HG03066 (cell line): Measurements from ENCODE around the gene MAP7D1.
"Not testable (repeated sequence)": the region's sequence is repeated elsewhere in the genome, so short reads cannot be mapped to it uniquely, and the experiment has no call there.

Experiments used
- ATAC-seq: cut with Tn5 transposase; IDR thresholded peaks from one replicate; pipeline ENCODE4 v1.9.1; 2021; ENCODE audit warnings: low read depth; ENCODE audit not compliant: unreplicated experiment

Gene MAP7D1

GRCh38 chr1:36198641-36199040 is 42.7 kb downstream of the MAP7D1 start:
- no peak for ATAC-seq

GRCh38 chr1:36199934-36200741 is 44.2 kb downstream of the MAP7D1 start:
- ATAC-seq, result no peak

GRCh38 chr1:36203027-36203553 is 47.1 kb downstream of the MAP7D1 start:
- no peak for ATAC-seq

- ATAC-seq, result no peak
Observed at GRCh38 chr1:36203554-36204346, 47.8 kb downstream of the MAP7D1 start.

GRCh38 chr1:36204347-36204909 is 48.5 kb downstream of the MAP7D1 start:
- no peak for ATAC-seq

GRCh38 chr1:36206323-36206858 is 50.4 kb downstream of the MAP7D1 start:
- ATAC-seq, result no peak

GRCh38 chr1:36207339-36207738 is 51.4 kb downstream of the MAP7D1 start:
- ATAC-seq, result no peak

GRCh38 chr1:36208978-36209703 is 53.2 kb downstream of the MAP7D1 start:
- no peak for ATAC-seq

- no peak for ATAC-seq
Observed at GRCh38 chr1:36211307-36211706, 55.3 kb downstream of the MAP7D1 start.

GRCh38 chr1:36211841-36212240 is 55.9 kb downstream of the MAP7D1 start:
- ATAC-seq, result no peak

GRCh38 chr1:36212782-36213181 is 56.8 kb downstream of the MAP7D1 start:
- no peak for ATAC-seq

- ATAC-seq, result no peak
Observed at GRCh38 chr1:36217670-36218069, 61.7 kb downstream of the MAP7D1 start.

GRCh38 chr1:36221901-36222300 is 65.9 kb downstream of the MAP7D1 start:
- not testable (repeated sequence) for ATAC-seq

- no peak for ATAC-seq
Observed at GRCh38 chr1:36222481-36223380, 66.8 kb downstream of the MAP7D1 start.

- peak; percentile 20 for ATAC-seq
Observed at GRCh38 chr1:36223381-36223995, 67.5 kb downstream of the MAP7D1 start.

GRCh38 chr1:36223996-36224536 is 68.1 kb downstream of the MAP7D1 start, which contains the start of gene THRAP3:
Gene THRAP3, plus strand, starts transcription at chr1:36224443. Its CDS starts 58,121 bp downstream, at chr1:36282564.
- ATAC-seq, result peak; percentile 90

GRCh38 chr1:36224537-36225282 is 68.8 kb downstream of the MAP7D1 start:
- peak; percentile 48 for ATAC-seq
